ENCODE measurements around the gene BICDL2. TPM values are rescaled to one million over a fixed set of nuclear protein-coding genes. Genes with fewer than 3 reads are reported as not detected.
"Not testable (repeated sequence)": the region's sequence is repeated elsewhere in the genome, so short reads cannot be mapped to it uniquely, and the experiment has no call there.

Gene BICDL2
- total RNA-seq, 2 experiments from 2014 or later: 1.6 TPM

GRCh38 chr16:3072576-3073263 is 36.0 kb upstream of the BICDL2 start:
- H3K36me3 Mint-ChIP-seq: peaks cover 38% of the 10 kb centered on the region
- H3K27me3 Mint-ChIP-seq, H3K9me3 Mint-ChIP-seq: not testable (repeated sequence)
- peak overlapping the region; percentile 98 for H3K27ac Mint-ChIP-seq
- H3K4me3 Mint-ChIP-seq: peak overlapping the region; percentile 83
- DNase-seq: peak; percentile 72
- ATAC-seq (ENCODE audit: low read depth): peak; percentile 34
- peaks cover 78% of the 10 kb centered on the region for H3K4me1 Mint-ChIP-seq
- POLR2A ChIA-PET: interaction anchor here (1.6 to 6.1 kb wide), 6 partner anchors 7 to 57 kb away, joined by 3 to 143 read pairs (median 37); partner anchors contain the start of gene IL32

GRCh38 chr16:3072148-3072547 is 35.4 kb upstream of the BICDL2 start:
- Mint-ChIP-seq H3K4me3 (peak overlapping the region; percentile 67), H3K36me3 (peaks cover 41% of the 10 kb centered on the region), H3K27ac (peak overlapping the region; percentile 98), H3K4me1 (peaks cover 76% of the 10 kb centered on the region)
- ATAC-seq (ENCODE audit: low read depth): peak; percentile 19
- DNase-seq: peak; percentile 58
- H3K27me3 Mint-ChIP-seq, H3K9me3 Mint-ChIP-seq: not testable (repeated sequence)
- POLR2A ChIA-PET: interaction anchor here (6.1 kb wide), 1 partner anchor 13 kb away, joined by 89 read pairs; no protein-coding TSS in a partner anchor

GRCh38 chr16:3071655-3072054 is 34.9 kb upstream of the BICDL2 start:
- POLR2A ChIA-PET: interaction anchor here (0.5 to 8.7 kb wide), 6 partner anchors 12 to 57 kb away, joined by 3 to 93 read pairs (median 4); partner anchors contain the start of gene TNFRSF12A
- Mint-ChIP-seq H3K4me3 (peak overlapping the region; percentile 67), H3K27ac (peak overlapping the region; percentile 98), H3K9me3 (no peaks in the 10 kb centered on the region), H3K36me3 (peaks cover 43% of the 10 kb centered on the region), H3K4me1 (peaks cover 72% of the 10 kb centered on the region), H3K27me3 (no peaks in the 10 kb centered on the region)
- DNase-seq: peak; percentile 35
- ATAC-seq (ENCODE audit: low read depth): no peak

GRCh38 chr16:3070608-3071111 is 33.9 kb upstream of the BICDL2 start:
- peaks cover 64% of the 10 kb centered on the region for H3K4me1 Mint-ChIP-seq
- H3K27me3 Mint-ChIP-seq: no peaks in the 10 kb centered on the region
- peaks cover 52% of the 10 kb centered on the region for H3K36me3 Mint-ChIP-seq
- ATAC-seq (ENCODE audit: low read depth) (no peak), DNase-seq (peak; percentile 43)
- H3K4me3 Mint-ChIP-seq: peak overlapping the region; percentile 99
- POLR2A ChIA-PET: interaction anchor here (0.9 to 8.7 kb wide), 10 partner anchors 10 to 88 kb away, joined by 3 to 93 read pairs (median 4); partner anchors contain the start of gene TNFRSF12A
- peak overlapping the region; percentile 98 for H3K27ac Mint-ChIP-seq
- H3K9me3 Mint-ChIP-seq: no peaks in the 10 kb centered on the region

- POLR2A ChIA-PET: interaction anchor here (1.3 to 8.7 kb wide), 7 partner anchors 6 to 58 kb away, joined by 3 to 143 read pairs (median 7); partner anchors contain the start of gene MMP25
- H3K4me1 Mint-ChIP-seq: peaks cover 59% of the 10 kb centered on the region
- H3K27ac Mint-ChIP-seq: peak overlapping the region; percentile 98
- H3K9me3 Mint-ChIP-seq; H3K27me3 Mint-ChIP-seq; DNase-seq; ATAC-seq (ENCODE audit: low read depth): not testable (repeated sequence)
- H3K4me3 Mint-ChIP-seq: peak overlapping the region; percentile 99
- peaks cover 54% of the 10 kb centered on the region for H3K36me3 Mint-ChIP-seq
These were observed 32.4 kb upstream of the BICDL2 start for GRCh38 chr16:3069146-3069545.

GRCh38 chr16:3068487-3068886 is 31.7 kb upstream of the BICDL2 start:
- POLR2A ChIA-PET: interaction anchor here (1.3 to 8.7 kb wide), 6 partner anchors 7 to 67 kb away, joined by 6 to 143 read pairs (median 51); partner anchors contain the start of genes MMP25 and ZNF213
- peak overlapping the region; percentile 98 for H3K27ac Mint-ChIP-seq
- peaks cover 50% of the 10 kb centered on the region for H3K36me3 Mint-ChIP-seq
- no peaks in the 10 kb centered on the region for H3K27me3 Mint-ChIP-seq
- H3K4me3 Mint-ChIP-seq: peak overlapping the region; percentile 99
- peaks cover 57% of the 10 kb centered on the region for H3K4me1 Mint-ChIP-seq
- DNase-seq (peak; percentile 43), ATAC-seq (ENCODE audit: low read depth) (no peak)
- H3K9me3 Mint-ChIP-seq: no peaks in the 10 kb centered on the region

GRCh38 chr16:3066440-3066748 is 29.6 kb upstream of the BICDL2 start:
- H3K9me3 Mint-ChIP-seq: no peaks in the 10 kb centered on the region
- peaks cover 51% of the 10 kb centered on the region for H3K4me1 Mint-ChIP-seq
- peaks cover 50% of the 10 kb centered on the region for H3K36me3 Mint-ChIP-seq
- POLR2A ChIA-PET: interaction anchor here (0.6 to 8.7 kb wide), 17 partner anchors 9 to 150 kb away, joined by 3 to 143 read pairs (median 11); partner anchors contain the start of gene ZSCAN10
- DNase-seq (no peak), ATAC-seq (ENCODE audit: low read depth) (no peak)
- peak overlapping the region; percentile 98 for H3K27ac Mint-ChIP-seq
- no peaks in the 10 kb centered on the region for H3K27me3 Mint-ChIP-seq
- peak overlapping the region; percentile 98 for H3K4me3 Mint-ChIP-seq

- POLR2A ChIA-PET: interaction anchor here (0.6 to 8.7 kb wide), 19 partner anchors 9 to 150 kb away, joined by 3 to 143 read pairs (median 11); partner anchors contain the start of genes TNFRSF12A, ZNF213 and ZSCAN10
- Mint-ChIP-seq H3K4me3 (peak overlapping the region; percentile 98), H3K27ac (peak overlapping the region; percentile 98), H3K9me3 (no peaks in the 10 kb centered on the region), H3K36me3 (peaks cover 50% of the 10 kb centered on the region), H3K27me3 (no peaks in the 10 kb centered on the region), H3K4me1 (peaks cover 48% of the 10 kb centered on the region)
- ATAC-seq (ENCODE audit: low read depth) (peak; percentile 9), DNase-seq (no peak)
These were observed 29.1 kb upstream of the BICDL2 start for GRCh38 chr16:3065742-3066439.

- ATAC-seq (ENCODE audit: low read depth): peak; percentile 59
These were observed 28.5 kb upstream of the BICDL2 start, which contains the start of gene IL32 for GRCh38 chr16:3065069-3065741. Gene IL32 (plus strand): TSS chr16:3065640. CDS start chr16:3065812, 172 bp downstream.

GRCh38 chr16:3063625-3064386 is 27.1 kb upstream of the BICDL2 start:
- DNase-seq (no peak), ATAC-seq (ENCODE audit: low read depth) (no peak)
- peak overlapping the region; percentile 43 for H3K4me3 Mint-ChIP-seq
- H3K9me3 Mint-ChIP-seq: no peaks in the 10 kb centered on the region
- peaks cover 43% of the 10 kb centered on the region for H3K36me3 Mint-ChIP-seq
- peaks cover 42% of the 10 kb centered on the region for H3K4me1 Mint-ChIP-seq
- POLR2A ChIA-PET: interaction anchor here (1.0 to 8.7 kb wide), 7 partner anchors 6 to 71 kb away, joined by 3 to 143 read pairs (median 57); partner anchors contain the start of gene ZNF213
- no peaks in the 10 kb centered on the region for H3K27me3 Mint-ChIP-seq
- peak overlapping the region; percentile 79 for H3K27ac Mint-ChIP-seq

More at GRCh38 chr16:3065069-3065741, 28.5 kb upstream of the BICDL2 start, which contains the start of gene IL32:
- Mint-ChIP-seq H3K4me3 (peak within 1 kb of the TSS; percentile 98), H3K27me3 (no peaks in the 10 kb centered on the region), H3K4me1 (peaks cover 46% of the 10 kb centered on the region), H3K9me3 (no peaks in the 10 kb centered on the region), H3K27ac (peak within 1 kb of the TSS; percentile 98), H3K36me3 (peaks cover 54% of the 10 kb centered on the region)
- DNase-seq: peak; percentile 77
- POLR2A ChIA-PET: interaction anchor here (1.0 to 8.7 kb wide), 17 partner anchors 8 to 85 kb away, joined by 3 to 143 read pairs (median 11); partner anchors contain the start of genes ZNF213 and ZSCAN10

GRCh38 chr16:3062553-3062952 is 25.8 kb upstream of the BICDL2 start:
- H3K4me3 Mint-ChIP-seq: no peak overlapping the region
- H3K27me3 Mint-ChIP-seq: no peaks in the 10 kb centered on the region
- H3K4me1 Mint-ChIP-seq: peaks cover 39% of the 10 kb centered on the region
- POLR2A ChIA-PET: interaction anchor here (1.0 to 8.2 kb wide), 6 partner anchors 13 to 72 kb away, joined by 3 to 143 read pairs (median 32); partner anchors contain the start of gene ZNF213
- H3K36me3 Mint-ChIP-seq: peaks cover 35% of the 10 kb centered on the region
- ATAC-seq (ENCODE audit: low read depth) (no peak), DNase-seq (no peak)
- no peak overlapping the region for H3K27ac Mint-ChIP-seq
- no peaks in the 10 kb centered on the region for H3K9me3 Mint-ChIP-seq

Data from activated naive CD8-positive, alpha-beta T cell treated with anti-CD3 and anti-CD28 coated beads, Interleukin-2, amount 10 ng/mL, durations not matched to agents 7 days and 5 days (primary cell).